T-cell (primary cell): ENCODE results near the gene CFAP410. TPM values are rescaled to one million over a fixed set of nuclear protein-coding genes. Genes with fewer than 3 reads are reported as not detected.

ENCODE experiments used
- ATAC-seq, 4 experiments: fragments of 200-7000 bp in 3 of 4; fragments of 150-1000 bp in 1 of 4; cut with Tn5 transposase; replicated peaks in 1 of 4; 1 replicate in 3 of 4; 2 replicates in 1 of 4; pipeline ENCODE4 v1.10.0; 2021; ENCODE audit warnings: moderate library complexity in 3 of 4, mild to moderate bottlenecking in 2 of 4, moderate number of reproducible peaks in 1 of 4
- CTCF ChIA-PET, 2 donors: fragments of 300-600 bp; sonication (Branson Sonifier 250); formaldehyde crosslinking; loops; one replicate each; lab custom pipeline; 2022; ENCODE audit warnings: antibody characterized with exemption in 2 of 2; lab: Charles Lee
- POLR2A ChIA-PET, 2 donors: fragments of 300-600 bp; sonication (Branson Sonifier 250); formaldehyde crosslinking; loops; one replicate each; lab custom pipeline; 2022; ENCODE audit warnings: antibody characterized with exemption in 2 of 2; lab: Charles Lee
- DNase-seq, 35 experiments: peaks; one replicate each; pipeline versions ENCODE4 v3.0.0 to v3.0.0-alpha.2; 2013 to 2023
- H3K27ac ChIP-seq: one replicate; pipeline ENCODE4 v1.5.1; 2013; ENCODE audit warnings: low read length
- H3K27me3 ChIP-seq, 2 experiments: replicated peaks in 1 of 2; 1 replicate in 1 of 2; 2 replicates in 1 of 2; pipeline versions ENCODE4 v1.6.1 to v1.7.0; 2013; ENCODE audit warnings: low read length in 1 of 2, mixed read lengths in 1 of 2; ENCODE audit not compliant: control insufficient read depth in 2 of 2, insufficient read depth in 2 of 2; ENCODE audit errors: extremely low read depth in 1 of 2
- H3K36me3 ChIP-seq, 2 donors: 1 replicate in 1 of 2; 2 replicates in 1 of 2; pipeline versions ENCODE4 v1.6.1 to v1.7.0; 2013; ENCODE audit warnings: low read length in 1 of 2; ENCODE audit not compliant: control insufficient read depth in 2 of 2, insufficient read depth in 1 of 2; ENCODE audit errors: extremely low read depth in 1 of 2
- H3K4me1 ChIP-seq, 2 experiments: 1 replicate in 1 of 2; 2 replicates in 1 of 2; pipeline versions ENCODE4 v1.6.1 to v1.7.0; 2013; ENCODE audit warnings: low read length in 2 of 2, mixed read lengths in 1 of 2; ENCODE audit not compliant: insufficient read depth in 2 of 2, control insufficient read depth in 1 of 2; ENCODE audit errors: extremely low read depth in 1 of 2
- H3K4me3 ChIP-seq, 2 donors: 1 replicate in 1 of 2; 2 replicates in 1 of 2; pipeline versions ENCODE4 v1.5.1 to v1.7.0; 2013; ENCODE audit warnings: mild to moderate bottlenecking in 2 of 2, low read length in 1 of 2, moderate library complexity in 1 of 2; ENCODE audit not compliant: control insufficient read depth in 1 of 2; ENCODE audit errors: extremely low read depth in 1 of 2
- H3K9me3 ChIP-seq: 2 replicates; pipeline ENCODE4 v1.7.0; 2013
- H3K27ac Mint-ChIP-seq, 2 donors: one replicate each; pipeline ENCODE4 v1.8.0; 2020 to 2021; ENCODE audit warnings: mild to moderate bottlenecking in 2 of 2, mixed read lengths in 2 of 2
- H3K27me3 Mint-ChIP-seq, 2 donors: one replicate each; pipeline ENCODE4 v1.8.0; 2021 to 2022; ENCODE audit warnings: mixed read lengths in 2 of 2
- H3K36me3 Mint-ChIP-seq: one replicate; pipeline ENCODE4 v1.8.0; 2021; ENCODE audit warnings: mixed read lengths
- H3K4me1 Mint-ChIP-seq, 3 donors: one replicate each; pipeline ENCODE4 v1.8.0; 2020 to 2022; ENCODE audit warnings: mixed read lengths in 3 of 3, mild to moderate bottlenecking in 1 of 3
- H3K4me3 Mint-ChIP-seq, 3 donors: one replicate each; pipeline ENCODE4 v1.8.0; 2020 to 2022; ENCODE audit warnings: mild to moderate bottlenecking in 3 of 3, mixed read lengths in 3 of 3, moderate library complexity in 3 of 3
- H3K9me3 Mint-ChIP-seq, 3 donors: one replicate each; pipeline ENCODE4 v1.8.0; 2020 to 2022; ENCODE audit warnings: mixed read lengths in 3 of 3
- WGBS: methylation state at CpG from one replicate; pipeline ENCODE4 v1.1.5; 2013; ENCODE audit warnings: missing lambda C conversion rate; ENCODE audit not compliant: insufficient coverage; 5-methylcytosine and 5-hydroxymethylcytosine counted together
- total RNA-seq, 35 experiments: library from RNA in 6 of 35; stranded (reverse) in 6 of 35; fragments of 120-200 nt in 1 of 35; gene quantifications; one replicate each; pipeline versions ENCODE4 v1.2.1 to v1.2.4 and lab custom pipeline; 2013 to 2026

The CFAP410 gene
- total RNA-seq, 5 donors from 2014 or later (not counting 1 experiment from before 2014, with no cell fraction given): 58.8 to 72.1 (median 60.8) TPM

DNA sequence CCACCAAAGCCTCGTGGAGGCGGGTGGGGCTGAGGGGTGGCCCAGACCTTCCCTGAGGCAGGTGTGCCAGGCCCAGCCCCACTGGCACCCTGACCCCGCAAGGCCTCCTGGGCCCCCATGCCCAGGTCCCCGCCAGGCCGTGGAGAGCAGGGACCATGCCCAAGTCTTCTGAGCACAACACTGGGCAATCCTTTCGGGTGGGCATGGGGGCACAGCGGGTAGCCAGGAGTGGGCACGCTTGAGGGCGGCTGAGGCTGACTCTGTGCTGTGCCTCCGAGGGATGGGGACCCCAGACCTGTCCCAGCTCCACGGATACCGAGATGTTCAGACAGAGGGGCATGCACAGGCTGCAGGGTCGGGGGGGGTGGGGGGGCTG, 12.9 kb downstream of the CFAP410 start:
- Mint-ChIP-seq H3K9me3 (no peaks in the 10 kb centered on the region), H3K27ac (no peak overlapping the region), H3K4me1 (no peaks in the 10 kb centered on the region), H3K27me3 (no peaks in the 10 kb centered on the region), H3K36me3 (no peaks in the 10 kb centered on the region), H3K4me3 (no peak overlapping the region)
- H3K9me3 ChIP-seq: no peaks in the 10 kb centered on the region
- CTCF ChIA-PET: no interaction called here
- DNase-seq: no peak
- H3K36me3 ChIP-seq: peaks cover 7 to 35% of the 10 kb centered on the region in 2 donors
- ATAC-seq: no peak
- 90% methylated on average over 6 of the region's 13 CpGs for WGBS
- POLR2A ChIA-PET: no interaction called here
- no peaks in the 10 kb centered on the region for H3K27me3 ChIP-seq
- no peak overlapping the region for H3K4me3 ChIP-seq
- H3K27ac ChIP-seq: no peak overlapping the region
- peaks cover 0 to 2% of the 10 kb centered on the region in 2 experiments for H3K4me1 ChIP-seq

DNA sequence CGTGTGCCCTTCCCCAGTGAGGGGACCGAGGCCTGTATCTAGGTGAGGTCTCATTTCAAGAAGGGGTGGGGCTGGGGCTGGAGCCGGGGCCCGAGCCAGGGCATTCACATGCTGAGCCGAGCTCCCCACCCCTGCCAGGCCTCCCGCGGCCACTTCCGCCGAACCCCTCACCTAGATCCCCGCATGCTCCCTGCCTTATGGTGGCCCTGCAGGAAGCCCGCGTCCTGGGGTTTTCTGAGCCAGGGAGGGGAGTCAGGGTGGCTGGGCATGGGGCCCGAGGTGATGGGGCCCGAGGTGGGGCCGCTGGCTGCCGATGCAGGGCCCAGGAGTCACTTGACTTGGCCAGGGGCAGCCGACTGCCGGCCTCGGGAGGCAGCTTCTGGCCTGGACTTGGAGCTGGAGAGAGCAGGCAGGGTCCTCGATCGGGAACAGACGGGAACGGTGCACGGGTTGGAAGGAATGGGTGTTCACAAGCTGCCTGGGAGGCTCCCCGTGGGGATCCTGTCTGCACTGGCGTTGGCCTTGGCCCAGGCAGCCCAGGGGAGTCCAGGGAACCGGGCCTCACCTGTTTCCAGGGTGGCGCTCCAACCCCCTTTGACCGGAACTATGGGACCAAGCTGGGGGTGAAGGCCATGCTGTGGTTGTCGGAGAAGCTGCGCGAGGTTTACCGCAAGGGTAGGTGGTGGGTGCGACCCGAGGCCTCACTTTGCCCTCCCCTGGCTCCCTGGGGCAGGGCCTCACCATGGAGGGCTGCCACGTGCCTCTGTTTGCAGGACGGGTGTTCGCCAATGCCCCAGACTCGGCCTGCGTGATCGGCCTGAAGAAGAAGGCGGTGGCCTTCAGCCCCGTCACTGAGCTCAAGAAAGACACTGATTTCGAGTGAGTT, 13.6 kb downstream of the CFAP410 start:
- DNase-seq (no peak), ATAC-seq (no peak)
- H3K4me3 ChIP-seq: no peak overlapping the region
- no peak overlapping the region for H3K27ac ChIP-seq
- Mint-ChIP-seq H3K9me3 (no peaks in the 10 kb centered on the region), H3K27ac (no peak overlapping the region), H3K27me3 (no peaks in the 10 kb centered on the region), H3K4me1 (no peaks in the 10 kb centered on the region), H3K4me3 (no peak overlapping the region), H3K36me3 (no peaks in the 10 kb centered on the region)
- POLR2A ChIA-PET: no interaction called here
- peaks cover 0 to 2% of the 10 kb centered on the region in 2 experiments for H3K4me1 ChIP-seq
- CTCF ChIA-PET: no interaction called here
- WGBS: 94% methylated on average over 35 of the region's 44 CpGs
- H3K9me3 ChIP-seq: no peaks in the 10 kb centered on the region
- H3K27me3 ChIP-seq: no peaks in the 10 kb centered on the region
- peaks cover 7 to 38% of the 10 kb centered on the region in 2 donors for H3K36me3 ChIP-seq

DNA sequence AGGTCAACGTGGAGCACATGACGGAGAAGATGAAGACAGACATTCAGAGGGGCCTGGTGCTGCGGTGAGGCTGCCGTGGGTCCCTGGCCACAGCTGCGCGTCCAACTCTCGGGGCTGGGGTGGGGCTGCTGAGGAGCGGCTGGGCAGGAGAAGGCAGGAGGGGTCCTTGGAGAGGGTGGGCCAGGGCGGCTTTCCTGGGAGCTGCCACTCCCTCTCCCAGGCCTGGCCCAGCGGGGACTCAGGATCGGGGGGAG, 14.4 kb downstream of the CFAP410 start:
- 93% methylated on average over 8 of the region's 11 CpGs for WGBS
- Histone ChIP-seq H3K36me3 (peaks cover 11 to 43% of the 10 kb centered on the region in 2 donors), H3K4me3 (no peak overlapping the region), H3K27ac (no peak overlapping the region), H3K9me3 (no peaks in the 10 kb centered on the region), H3K27me3 (no peaks in the 10 kb centered on the region), H3K4me1 (peaks cover 0 to 2% of the 10 kb centered on the region in 2 experiments)
- ATAC-seq (no peak), DNase-seq (no peak)
- H3K27ac Mint-ChIP-seq: no peak overlapping the region
- no peak overlapping the region for H3K4me3 Mint-ChIP-seq
- no peaks in the 10 kb centered on the region for H3K36me3 Mint-ChIP-seq
- no peaks in the 10 kb centered on the region for H3K9me3 Mint-ChIP-seq
- ChIA-PET POLR2A (no interaction called here), CTCF (no interaction called here)
- H3K4me1 Mint-ChIP-seq: no peaks in the 10 kb centered on the region
- no peaks in the 10 kb centered on the region for H3K27me3 Mint-ChIP-seq

DNA sequence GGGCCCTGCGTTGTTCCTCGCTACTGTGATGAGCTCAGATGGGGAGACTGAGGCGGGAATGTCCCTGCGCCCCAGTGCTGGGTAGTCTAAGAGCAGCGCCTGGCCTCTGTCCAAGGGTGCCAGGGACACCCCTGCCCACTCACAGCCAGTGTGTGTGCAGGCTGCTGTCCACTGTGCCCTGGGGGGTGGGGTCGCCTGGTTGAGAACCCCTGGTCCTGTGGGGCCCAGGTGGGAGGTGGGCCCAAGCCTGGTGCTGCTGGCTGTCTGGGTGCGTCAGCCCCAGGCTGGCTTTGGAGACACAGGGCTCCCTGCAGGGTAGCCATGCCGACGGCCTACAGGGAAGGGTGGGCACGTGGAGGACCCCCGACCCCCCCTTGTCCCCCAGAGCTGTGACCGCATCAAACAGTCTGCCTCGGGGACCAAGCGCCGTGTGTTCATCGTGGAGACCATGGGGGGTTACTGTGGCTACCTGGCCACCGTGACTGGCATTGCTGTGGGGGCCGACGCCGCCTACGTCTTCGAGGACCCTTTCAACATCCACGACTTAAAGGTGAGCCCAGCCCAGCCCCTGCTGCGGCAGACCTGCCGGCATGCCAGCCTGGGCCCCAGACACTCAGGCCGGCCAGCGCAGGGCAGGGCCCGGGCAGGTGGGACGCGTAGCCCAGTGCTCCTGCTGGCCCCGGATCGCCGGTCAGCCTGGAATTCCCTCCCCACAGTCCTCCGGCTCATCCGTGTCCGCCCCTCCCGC, 14.9 kb downstream of the CFAP410 start:
- Histone ChIP-seq H3K27ac (no peak overlapping the region), H3K9me3 (no peaks in the 10 kb centered on the region), H3K27me3 (no peaks in the 10 kb centered on the region), H3K4me3 (no peak overlapping the region), H3K4me1 (peaks cover 0 to 2% of the 10 kb centered on the region in 2 experiments), H3K36me3 (peaks cover 13 to 43% of the 10 kb centered on the region in 2 donors)
- 94% methylated on average over 35 of the region's 37 CpGs for WGBS
- no peak for ATAC-seq
- peaks cover 2% of the 10 kb centered on the region for H3K36me3 Mint-ChIP-seq
- no peak for DNase-seq
- ChIA-PET POLR2A (no interaction called here), CTCF (no interaction called here)
- H3K4me3 Mint-ChIP-seq: no peak overlapping the region
- H3K4me1 Mint-ChIP-seq: no peaks in the 10 kb centered on the region
- no peaks in the 10 kb centered on the region for H3K9me3 Mint-ChIP-seq
- no peak overlapping the region for H3K27ac Mint-ChIP-seq
- H3K27me3 Mint-ChIP-seq: no peaks in the 10 kb centered on the region

DNA sequence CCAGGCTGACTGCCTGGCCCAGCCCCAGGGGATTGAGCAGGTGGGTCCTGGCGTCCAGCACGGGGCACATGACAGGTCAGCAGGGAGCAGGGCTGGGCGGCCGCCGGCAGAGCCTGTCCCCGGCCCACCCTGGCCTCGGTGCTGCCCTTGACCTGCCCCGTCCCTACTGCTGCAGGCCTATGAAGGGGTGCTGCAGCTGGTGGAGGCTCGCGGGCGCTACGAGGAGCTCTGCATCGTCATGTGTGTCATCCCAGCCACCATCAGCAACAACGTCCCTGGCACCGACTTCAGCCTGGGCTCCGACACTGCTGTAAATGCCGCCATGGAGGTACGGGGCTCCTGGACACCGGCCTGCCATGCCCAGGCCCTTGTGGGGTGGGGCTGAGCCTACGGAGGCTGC, 15.6 kb downstream of the CFAP410 start:
- CTCF ChIA-PET: no interaction called here
- H3K27me3 ChIP-seq: no peaks in the 10 kb centered on the region
- no peak overlapping the region for H3K27ac ChIP-seq
- no peaks in the 10 kb centered on the region for H3K9me3 ChIP-seq
- ATAC-seq (no peak), DNase-seq (no peak)
- Mint-ChIP-seq H3K36me3 (peaks cover 3% of the 10 kb centered on the region), H3K4me3 (no peak overlapping the region), H3K27ac (no peak overlapping the region), H3K4me1 (no peaks in the 10 kb centered on the region), H3K27me3 (no peaks in the 10 kb centered on the region), H3K9me3 (no peaks in the 10 kb centered on the region)
- peaks cover 0 to 2% of the 10 kb centered on the region in 2 experiments for H3K4me1 ChIP-seq
- POLR2A ChIA-PET: no interaction called here
- H3K4me3 ChIP-seq: no peak overlapping the region
- peaks cover 15 to 45% of the 10 kb centered on the region in 2 donors for H3K36me3 ChIP-seq
- 92% methylated on average over 19 of the region's 20 CpGs for WGBS

DNA sequence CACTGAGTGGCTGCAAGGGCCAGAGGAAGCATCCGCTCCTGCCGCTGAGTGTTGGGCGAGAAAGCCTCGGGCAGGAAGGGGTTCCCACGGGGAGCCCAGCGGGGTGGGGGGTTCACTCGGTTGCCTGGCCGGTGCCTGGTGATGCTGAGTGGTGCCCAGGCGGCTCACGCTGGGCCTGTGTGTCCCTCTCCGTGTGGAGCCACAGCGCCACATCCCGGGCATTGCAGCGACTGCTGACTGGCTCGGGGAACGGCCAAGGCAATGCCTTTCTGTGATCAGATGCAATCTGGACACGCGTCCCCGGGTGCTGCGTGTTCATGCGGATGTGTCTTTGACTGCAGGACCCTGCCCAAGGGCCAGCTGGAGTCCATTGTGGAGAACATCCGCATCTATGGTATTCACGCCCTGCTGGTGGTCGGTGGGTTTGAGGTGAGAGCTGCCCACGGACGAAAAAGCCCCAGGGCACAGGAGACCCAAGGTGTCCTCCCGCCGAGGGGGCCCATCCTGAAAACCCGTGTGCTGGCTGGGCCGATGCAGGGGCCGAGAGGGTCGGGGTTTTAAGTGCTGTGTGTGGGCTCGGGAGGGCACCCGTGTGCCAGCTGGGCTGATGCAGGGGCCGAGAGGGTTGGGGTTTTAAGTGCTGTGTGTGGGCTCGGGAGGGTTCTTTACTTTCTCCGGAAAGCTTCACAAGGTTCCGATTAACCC, 16.4 kb downstream of the CFAP410 start:
- H3K4me3 Mint-ChIP-seq: no peak overlapping the region
- WGBS: 95% methylated on average over 38 of the region's 38 CpGs
- Histone ChIP-seq H3K27me3 (no peaks in the 10 kb centered on the region), H3K4me3 (no peak overlapping the region), H3K36me3 (peaks cover 16 to 50% of the 10 kb centered on the region in 2 donors), H3K9me3 (no peaks in the 10 kb centered on the region), H3K4me1 (peaks cover 0 to 2% of the 10 kb centered on the region in 2 experiments), H3K27ac (no peak overlapping the region)
- no peak overlapping the region for H3K27ac Mint-ChIP-seq
- H3K36me3 Mint-ChIP-seq: peaks cover 6% of the 10 kb centered on the region
- ATAC-seq (no peak), DNase-seq (no peak)
- ChIA-PET CTCF (no interaction called here), POLR2A (no interaction called here)
- H3K4me1 Mint-ChIP-seq: no peaks in the 10 kb centered on the region
- no peaks in the 10 kb centered on the region for H3K9me3 Mint-ChIP-seq
- H3K27me3 Mint-ChIP-seq: no peaks in the 10 kb centered on the region
